ENCODE measurements around the gene PLCL1.

Gene PLCL1

GRCh38 chr2:198044777-198045176, 240.4 kb downstream of the PLCL1 start:
- Histone ChIP-seq H3K9ac (ENCODE audit: low read length) (no peak overlapping the region), H3K4me2 (ENCODE audit: low read length) (no peak overlapping the region), H3K9me3 (ENCODE audit: low read length) (no peaks in the 10 kb centered on the region), H3K9me2 (ENCODE audit: low read depth, low read length) (no peaks in the 10 kb centered on the region), H3K79me2 (ENCODE audit: insufficient read depth, low read length) (no peaks in the 10 kb centered on the region), H4K20me1 (ENCODE audit: insufficient read depth, low read length) (no peaks in the 10 kb centered on the region), H3K36me3 (ENCODE audit: insufficient read depth, low read length) (no peaks in the 10 kb centered on the region), H3K27ac (ENCODE audit: low read depth, low read length, poor library complexity, severe bottlenecking) (no peak overlapping the region), H3K27me3 (ENCODE audit: insufficient read depth, low read length) (no peaks in the 10 kb centered on the region), H3K4me3 (ENCODE audit: low read depth, low read length, poor library complexity, severe bottlenecking) (no peak overlapping the region), H2AFZ (ENCODE audit: low read length) (no peak overlapping the region), H3F3A (ENCODE audit: insufficient read depth, low read length) (no peaks in the 10 kb centered on the region), H3K4me1 (ENCODE audit: insufficient read depth, low read length, severe bottlenecking) (no peaks in the 10 kb centered on the region)
- TF ChIP-seq EZH2 (IDR thresholded peaks at IDR 0.05; ENCODE audit: borderline replicate concordance, low read length) = no peak
- no peak for TF ChIP-seq CTCF (IDR thresholded peaks at IDR 0.05; ENCODE audit: low read length)

- no peak overlapping the region for H3K9ac ChIP-seq (ENCODE audit: low read length)
- no peaks in the 10 kb centered on the region for H3K27me3 ChIP-seq (ENCODE audit: insufficient read depth, low read length)
- H2AFZ ChIP-seq (ENCODE audit: low read length) = no peak overlapping the region
- H3K4me3 ChIP-seq (ENCODE audit: low read depth, low read length, poor library complexity, severe bottlenecking) = no peak overlapping the region
- TF ChIP-seq EZH2 (IDR thresholded peaks at IDR 0.05; ENCODE audit: borderline replicate concordance, low read length) (no peak), CTCF (IDR thresholded peaks at IDR 0.05; ENCODE audit: low read length) (no peak)
- H3K36me3 ChIP-seq (ENCODE audit: insufficient read depth, low read length) = no peaks in the 10 kb centered on the region
- H4K20me1 ChIP-seq (ENCODE audit: insufficient read depth, low read length) = no peaks in the 10 kb centered on the region
- no peaks in the 10 kb centered on the region for H3K9me3 ChIP-seq (ENCODE audit: low read length)
- H3K4me1 ChIP-seq (ENCODE audit: insufficient read depth, low read length, severe bottlenecking) = no peaks in the 10 kb centered on the region
- H3K9me2 ChIP-seq (ENCODE audit: low read depth, low read length) = no peaks in the 10 kb centered on the region
- no peaks in the 10 kb centered on the region for H3K79me2 ChIP-seq (ENCODE audit: insufficient read depth, low read length)
- H3F3A ChIP-seq (ENCODE audit: insufficient read depth, low read length) = no peaks in the 10 kb centered on the region
- H3K4me2 ChIP-seq (ENCODE audit: low read length) = no peak overlapping the region
- H3K27ac ChIP-seq (ENCODE audit: low read depth, low read length, poor library complexity, severe bottlenecking) = no peak overlapping the region
These were observed 240.8 kb downstream of the PLCL1 start for GRCh38 chr2:198045227-198045626.

- Histone ChIP-seq H3K27ac (ENCODE audit: low read depth, low read length, poor library complexity, severe bottlenecking) (no peak overlapping the region), H3F3A (ENCODE audit: insufficient read depth, low read length) (no peaks in the 10 kb centered on the region), H3K4me3 (ENCODE audit: low read depth, low read length, poor library complexity, severe bottlenecking) (no peak overlapping the region), H3K9me2 (ENCODE audit: low read depth, low read length) (no peaks in the 10 kb centered on the region), H3K36me3 (ENCODE audit: insufficient read depth, low read length) (no peaks in the 10 kb centered on the region), H3K79me2 (ENCODE audit: insufficient read depth, low read length) (no peaks in the 10 kb centered on the region), H3K9me3 (ENCODE audit: low read length) (no peaks in the 10 kb centered on the region), H2AFZ (ENCODE audit: low read length) (no peak overlapping the region), H3K27me3 (ENCODE audit: insufficient read depth, low read length) (no peaks in the 10 kb centered on the region), H3K4me1 (ENCODE audit: insufficient read depth, low read length, severe bottlenecking) (no peaks in the 10 kb centered on the region), H4K20me1 (ENCODE audit: insufficient read depth, low read length) (no peaks in the 10 kb centered on the region; the same call in 1 of the 2 replicates), H3K9ac (ENCODE audit: low read length) (no peak overlapping the region), H3K4me2 (ENCODE audit: low read length) (no peak overlapping the region)
- TF ChIP-seq EZH2 (IDR thresholded peaks at IDR 0.05; ENCODE audit: borderline replicate concordance, low read length) = no peak
- TF ChIP-seq CTCF (IDR thresholded peaks at IDR 0.05; ENCODE audit: low read length) = no peak
These were observed 248.3 kb downstream of the PLCL1 start for GRCh38 chr2:198052741-198053140.
